ENCODE results near the gene CYB5R2.
A peak's percentile ranks its signal among the peaks of the same experiment; 100 is the strongest.

The CYB5R2 gene

DNA sequence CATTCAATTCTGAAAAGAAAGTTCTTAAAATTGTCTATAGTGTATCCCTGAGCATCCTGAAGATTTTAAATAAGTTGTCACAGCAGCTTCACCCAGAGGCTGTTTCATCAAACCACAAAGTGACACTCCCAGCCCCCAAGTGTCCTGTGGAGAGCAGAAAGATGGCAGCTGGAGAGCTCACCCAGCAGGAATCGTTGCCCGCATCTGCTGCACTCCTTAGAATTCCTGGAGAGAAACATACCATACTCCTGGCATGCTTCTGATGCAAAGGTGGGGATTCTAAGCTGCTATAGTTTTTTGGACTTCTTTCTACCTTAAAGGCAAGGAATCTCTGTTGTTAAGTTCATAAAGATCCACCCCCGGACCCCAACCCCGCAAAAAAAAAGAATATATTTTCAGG, 13.5 kb upstream of the CYB5R2 start:
- CTCF ChIA-PET = interaction anchor here (0.9 to 9.8 kb wide), 12 partner anchors 8 to 300 kb away, joined by 3 to 262 read pairs (median 6); partner anchors contain the start of genes CYB5R2, EIF3F and PPFIBP2
- DNase-seq (ENCODE audit: low read depth, low spot score) = no peak
- TF ChIP-seq, protein P1, sequence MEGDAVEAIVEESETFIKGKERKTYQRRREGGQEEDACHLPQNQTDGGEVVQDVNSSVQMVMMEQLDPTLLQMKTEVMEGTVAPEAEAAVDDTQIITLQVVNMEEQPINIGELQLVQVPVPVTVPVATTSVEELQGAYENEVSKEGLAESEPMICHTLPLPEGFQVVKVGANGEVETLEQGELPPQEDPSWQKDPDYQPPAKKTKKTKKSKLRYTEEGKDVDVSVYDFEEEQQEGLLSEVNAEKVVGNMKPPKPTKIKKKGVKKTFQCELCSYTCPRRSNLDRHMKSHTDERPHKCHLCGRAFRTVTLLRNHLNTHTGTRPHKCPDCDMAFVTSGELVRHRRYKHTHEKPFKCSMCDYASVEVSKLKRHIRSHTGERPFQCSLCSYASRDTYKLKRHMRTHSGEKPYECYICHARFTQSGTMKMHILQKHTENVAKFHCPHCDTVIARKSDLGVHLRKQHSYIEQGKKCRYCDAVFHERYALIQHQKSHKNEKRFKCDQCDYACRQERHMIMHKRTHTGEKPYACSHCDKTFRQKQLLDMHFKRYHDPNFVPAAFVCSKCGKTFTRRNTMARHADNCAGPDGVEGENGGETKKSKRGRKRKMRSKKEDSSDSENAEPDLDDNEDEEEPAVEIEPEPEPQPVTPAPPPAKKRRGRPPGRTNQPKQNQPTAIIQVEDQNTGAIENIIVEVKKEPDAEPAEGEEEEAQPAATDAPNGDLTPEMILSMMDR (IDR thresholded peaks at IDR 0.05; ENCODE audit: insufficient read depth, low read length, missing control alignments) = no peak
- H3K4me3 ChIP-seq (ENCODE audit: low read depth, low read length) = no peak overlapping the region
- POLR2A ChIA-PET = no interaction called here

DNA sequence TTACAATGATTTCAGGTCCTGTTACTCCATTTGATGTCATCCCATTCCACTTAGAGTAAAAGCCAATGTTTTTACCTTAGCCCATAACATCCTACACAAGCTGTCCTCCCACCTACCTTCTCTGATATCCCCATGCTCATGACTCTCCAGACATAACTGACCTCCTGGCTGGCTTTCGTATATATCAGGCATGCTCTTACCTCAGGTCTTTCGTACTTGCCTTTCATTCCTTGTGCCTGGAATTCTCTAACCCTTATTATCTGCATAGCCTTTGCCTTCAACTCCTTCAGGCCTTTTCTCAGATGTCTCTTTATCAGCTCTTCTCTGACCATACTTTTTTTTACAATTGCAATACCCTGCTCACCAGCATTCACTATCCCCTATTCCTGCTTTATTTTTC, 10.3 kb upstream of the CYB5R2 start:
- ChIA-PET CTCF (interaction anchor here (1.3 to 9.8 kb wide), 3 partner anchors 11 to 109 kb away, joined by 4 to 262 read pairs (median 18); no protein-coding TSS in a partner anchor), POLR2A (no interaction called here)
- no peak for DNase-seq (ENCODE audit: low read depth, low spot score)
- TF ChIP-seq, protein P1 (IDR thresholded peaks at IDR 0.05; ENCODE audit: insufficient read depth, low read length, missing control alignments) = no peak
- H3K4me3 ChIP-seq (ENCODE audit: low read depth, low read length) = no peak overlapping the region

DNA sequence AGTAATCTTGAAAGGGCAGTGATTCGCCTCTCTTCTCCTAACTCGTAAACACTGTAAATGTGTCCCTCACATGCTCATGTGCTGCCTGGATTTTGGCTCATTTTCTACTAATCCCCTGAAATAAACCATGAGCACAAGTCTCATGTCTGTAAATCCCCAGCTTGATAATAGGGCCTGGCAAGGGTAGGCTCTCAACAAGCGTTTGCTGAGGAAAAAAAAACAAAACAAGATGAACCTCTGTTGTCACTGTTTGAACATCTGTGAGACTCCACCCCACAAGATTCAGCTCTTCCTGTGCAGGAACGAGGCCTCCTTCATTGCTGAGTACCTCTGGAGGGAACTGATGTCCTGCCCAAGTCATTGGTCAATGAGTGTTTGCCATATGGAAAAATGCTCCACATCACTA, 4.5 kb upstream of the CYB5R2 start:
- ChIA-PET POLR2A (no interaction called here), CTCF (interaction anchor here (0.7 to 4.9 kb wide), 10 partner anchors 10 to 422 kb away, joined by 3 to 65 read pairs (median 6); no protein-coding TSS in a partner anchor)
- no peak for DNase-seq (ENCODE audit: low read depth, low spot score)
- TF ChIP-seq, protein P1 (IDR thresholded peaks at IDR 0.05; ENCODE audit: insufficient read depth, low read length, missing control alignments) = no peak
- H3K4me3 ChIP-seq (ENCODE audit: low read depth, low read length) = no peak overlapping the region

DNA sequence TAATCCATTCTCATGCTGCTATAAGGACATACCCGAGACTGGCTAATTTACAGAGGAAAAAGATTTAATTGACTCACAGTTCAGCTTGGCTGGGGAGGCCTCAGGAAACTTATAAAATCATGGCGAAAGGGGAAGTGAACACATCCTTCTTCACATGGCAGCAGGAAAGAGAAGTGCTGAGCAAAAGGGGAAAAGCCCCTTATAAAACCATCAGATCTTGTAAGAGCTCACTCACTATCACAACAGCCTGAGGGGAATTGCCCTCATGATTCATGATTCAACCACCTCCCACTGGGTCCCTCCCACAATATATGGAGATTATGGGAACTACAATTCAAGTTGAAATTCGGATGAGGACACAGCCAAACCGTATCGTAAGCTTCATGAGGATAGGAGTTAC, 3.8 kb upstream of the CYB5R2 start:
- DNase-seq (ENCODE audit: low read depth, low spot score) = no peak
- POLR2A ChIA-PET = no interaction called here
- H3K4me3 ChIP-seq (ENCODE audit: low read depth, low read length) = no peak overlapping the region
- TF ChIP-seq, protein P1 (IDR thresholded peaks at IDR 0.05; ENCODE audit: insufficient read depth, low read length, missing control alignments) = no peak
- CTCF ChIA-PET = interaction anchor here (0.8 to 4.9 kb wide), 10 partner anchors 9 to 422 kb away, joined by 3 to 65 read pairs (median 6); no protein-coding TSS in a partner anchor

DNA sequence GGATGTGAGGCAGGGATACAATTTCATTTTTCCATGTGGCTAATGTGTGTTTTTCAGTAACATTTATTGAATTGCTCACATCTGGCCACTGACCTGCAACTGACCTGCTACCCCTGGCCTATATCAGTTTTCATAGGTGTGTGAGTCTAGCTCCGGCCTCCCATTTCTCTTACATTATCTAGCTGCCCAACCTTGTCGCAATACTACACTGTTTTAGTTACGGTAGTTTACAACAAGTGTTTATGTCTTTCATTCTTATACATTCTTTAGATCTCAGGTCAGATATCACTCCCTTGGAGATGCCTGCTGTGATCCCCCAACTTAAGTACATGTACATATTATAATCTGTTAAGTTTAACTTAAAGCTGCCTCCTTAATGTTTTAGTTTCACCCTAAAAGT, 2.3 kb upstream of the CYB5R2 start:
- ChIA-PET POLR2A (interaction anchor here (0.6 kb wide), 1 partner anchor 99 kb away, joined by 3 read pairs; no protein-coding TSS in a partner anchor), CTCF (interaction anchor here (1.0 to 4.9 kb wide), 6 partner anchors 10 to 424 kb away, joined by 4 to 65 read pairs (median 10); no protein-coding TSS in a partner anchor)
- DNase-seq (ENCODE audit: low read depth, low spot score) = no peak
- TF ChIP-seq, protein P1 (IDR thresholded peaks at IDR 0.05; ENCODE audit: insufficient read depth, low read length, missing control alignments) = no peak
- H3K4me3 ChIP-seq (ENCODE audit: low read depth, low read length) = no peak overlapping the region

DNA sequence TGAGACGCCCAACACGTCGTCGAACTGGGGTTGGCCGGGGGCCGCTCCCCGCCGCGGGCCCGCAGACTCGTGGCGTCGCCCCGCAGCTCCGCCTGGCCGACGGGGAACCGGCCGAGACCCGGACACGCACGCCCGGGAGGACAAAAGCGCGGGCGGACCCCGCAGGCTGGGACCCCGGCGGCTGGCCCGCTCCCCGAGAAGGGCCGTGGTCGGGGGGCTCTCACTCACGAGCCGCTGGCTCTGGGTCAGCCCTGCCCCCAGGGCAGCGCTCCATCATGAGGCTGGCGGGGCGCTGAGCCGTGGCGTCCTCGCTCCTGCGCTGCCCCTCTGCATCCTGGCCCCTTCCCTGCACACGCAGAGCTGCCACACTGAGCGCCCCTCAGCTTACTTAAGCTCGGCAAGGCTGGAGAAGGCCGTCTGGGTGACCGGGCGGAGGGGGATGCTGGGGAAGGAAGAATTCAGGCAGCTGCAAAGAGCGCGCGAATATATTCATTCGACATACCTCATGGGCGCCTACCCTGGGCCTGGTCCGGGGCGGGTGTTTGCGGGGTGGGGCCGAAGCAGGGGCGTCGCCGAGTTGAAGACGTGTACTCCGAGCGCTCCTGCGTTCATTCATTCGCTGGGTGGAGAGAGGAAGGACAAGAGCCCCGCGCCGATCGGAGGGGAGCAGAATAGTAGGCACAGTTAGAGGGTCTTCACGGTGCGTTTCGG, 579 bp upstream of the CYB5R2 start:
- no peak for DNase-seq (ENCODE audit: low read depth, low spot score)
- H3K4me3 ChIP-seq (ENCODE audit: low read depth, low read length) = peak overlapping the region; percentile 59
- TF ChIP-seq, protein P1 (IDR thresholded peaks at IDR 0.05; ENCODE audit: insufficient read depth, low read length, missing control alignments) = no peak
- ChIA-PET CTCF (interaction anchor here (1.3 to 11.7 kb wide), 3 partner anchors 9 to 100 kb away, joined by 3 to 185 read pairs (median 50); no protein-coding TSS in a partner anchor), POLR2A (no interaction called here)

All from AG04449 (cell line).